HepG2 (cell line): ENCODE results near the gene B9D2. TPM values are rescaled to one million over a fixed set of nuclear protein-coding genes. Genes with fewer than 3 reads are reported as not detected.

ENCODE experiments used
- AFF4 ChIP-seq: sonication (generic); formaldehyde crosslinking; IDR thresholded peaks from 2 replicates; pipeline ENCODE4 v1.4.0; 2020; ENCODE audit warnings: missing genetic modification reagents
- BHLHE40 ChIP-seq: IDR thresholded peaks from 2 replicates; pipeline ENCODE4 v1.6.1; 2011; ENCODE audit warnings: low read length, improper control_type of control experiment
- CHD2 ChIP-seq: IDR thresholded peaks from 2 replicates; pipeline ENCODE4 v1.6.1; 2011; ENCODE audit warnings: low read depth, low read length, improper control_type of control experiment
- FOXA1 ChIP-seq, 2 experiments: fragments of 450-650 bp in 1 of 2; sonication (generic) in 1 of 2; formaldehyde crosslinking in 1 of 2; IDR thresholded peaks; 2 replicates each; pipeline versions ENCODE4 v1.4.0 to v1.6.1; 2016 to 2020; ENCODE audit warnings: missing genetic modification reagents in 1 of 2
- FOXA3 ChIP-seq: IDR thresholded peaks from 2 replicates; pipeline ENCODE4 v1.6.1; 2016; ENCODE audit warnings: missing genetic modification reagents, missing compliant biosample characterization
- GABPA ChIP-seq, 2 experiments: IDR thresholded peaks; 2 replicates each; pipeline ENCODE4 v1.6.1; 2011 to 2016; ENCODE audit warnings: low read depth in 2 of 2, low read length in 1 of 2, missing biosample characterization in 1 of 2, missing genetic modification characterization in 1 of 2
- KLF9 ChIP-seq: IDR thresholded peaks from 2 replicates; pipeline ENCODE4 v1.6.1; 2016; ENCODE audit warnings: low read depth
- MIXL1 ChIP-seq: IDR thresholded peaks from 2 replicates; pipeline ENCODE4 v1.6.1; 2016
- NCOA2 ChIP-seq: sonication (generic); formaldehyde crosslinking; IDR thresholded peaks from 2 replicates; pipeline ENCODE4 v1.8.0; 2022; ENCODE audit warnings: inconsistent platforms
- NFIC ChIP-seq: IDR thresholded peaks from 2 replicates; pipeline ENCODE4 v1.6.1; 2012; ENCODE audit warnings: mild to moderate bottlenecking, low read length, inconsistent platforms
- PAXIP1 ChIP-seq: sonication (generic); formaldehyde crosslinking; conservative IDR thresholded peaks from 2 replicates; pipeline ENCODE4 v1.4.0; 2020; ENCODE audit warnings: mild to moderate bottlenecking, missing genetic modification reagents, moderate library complexity
- PRDM10 ChIP-seq: sonication (generic); formaldehyde crosslinking; IDR thresholded peaks from 2 replicates; pipeline ENCODE4 v1.4.0; 2020; ENCODE audit warnings: low read depth, missing genetic modification reagents
- SP4 ChIP-seq: sonication (generic); formaldehyde crosslinking; IDR thresholded peaks from 2 replicates; pipeline ENCODE4 v1.8.1; 2023; ENCODE audit warnings: mild to moderate bottlenecking, missing genetic modification reagents
- ZMAT3 ChIP-seq: sonication (generic); formaldehyde crosslinking; conservative IDR thresholded peaks from 2 replicates; pipeline ENCODE4 v1.7.0; 2021; ENCODE audit warnings: missing genetic modification reagents
- ZNF18 ChIP-seq: sonication (generic); formaldehyde crosslinking; IDR thresholded peaks from 2 replicates; pipeline ENCODE4 v1.8.0; 2022; ENCODE audit warnings: mild to moderate bottlenecking, missing genetic modification reagents; ENCODE audit not compliant: insufficient replicate concordance
- ZNF614 ChIP-seq: IDR thresholded peaks from 2 replicates; pipeline ENCODE4 v1.6.1; 2018; ENCODE audit warnings: missing biosample characterization, missing genetic modification reagents, inconsistent platforms, borderline replicate concordance
- polyA plus RNA-seq, 8 experiments: library from polyadenylated mRNA; depleted of rRNA in 3 of 8; stranded (reverse) in 7 of 8; unstranded in 1 of 8; fragments of >200 nt; fragmentation: Illumina TruSeq in 4 of 8; extraction: Trizol in 4 of 8; gene quantifications; 2 replicates each; pipeline versions ENCODE4 v1.2.1 to v1.2.3, GENCODE V29; 2011 to 2016; ENCODE audit warnings: low read depth in 4 of 8, missing spikeins in 1 of 8, mixed read lengths in 1 of 8; ENCODE audit not compliant: insufficient read depth in 1 of 8
- total RNA-seq, 5 experiments: library from RNA; depleted of rRNA; stranded (reverse); fragments of >200 nt; fragmentation: Illumina TruSeq; extraction: Trizol; gene quantifications; 2 replicates each; pipeline ENCODE4 v1.2.3, GENCODE V29; 2016; ENCODE audit warnings: low read depth in 1 of 5

The B9D2 gene
- total and polyA plus RNA-seq, 2 of the 13 experiments (the other 11 are each of a cell fraction or from before 2014, with no cell fraction given): 3.1 to 4.4 TPM

GRCh38 chr19:41324921-41325639 is 38.9 kb downstream of the B9D2 start (continued):
- TF ChIP-seq ZNF614 (CRISPR knock-in tag) (peak; percentile 45; the same call in 1 of the 2 replicates), PRDM10 (CRISPR knock-in tag) (no peak), BHLHE40 (no peak), MIXL1 (CRISPR knock-in tag) (peak; percentile 27; the same call in 1 of the 2 replicates), FOXA3 (CRISPR knock-in tag) (0 out of 2 replicates have a peak, but pooled peaks have one; percentile 26), SP4 (CRISPR knock-in tag) (peak; percentile 32; the same call in 1 of the 2 replicates), ZMAT3 (CRISPR knock-in tag) (no peak), FOXA1 (IDR thresholded peaks at IDR 0.05) (no peak), FOXA1 (CRISPR knock-in tag; IDR thresholded peaks at IDR 0.05) (0 out of 2 replicates have a peak, but pooled peaks have one; percentile 19), PAXIP1 (peak; percentile 69), GABPA (IDR thresholded peaks at IDR 0.05; ENCODE audit: low read depth, low read length) (no peak), GABPA (CRISPR knock-in tag; IDR thresholded peaks at IDR 0.05; ENCODE audit: low read depth) (peak; percentile 53; the same call in 1 of the 2 replicates), NFIC (no peak), AFF4 (no peak), NCOA2 (CRISPR knock-in tag) (peak; percentile 31; the same call in 1 of the 2 replicates), ZNF18 (peak; percentile 51), CHD2 (peak; percentile 18; the same call in 1 of the 2 replicates), KLF9 (CRISPR knock-in tag) (peak; percentile 56; the same call in 1 of the 2 replicates)
